Omental fat pad (tissue), 4 donors: Measurements from ENCODE around the gene PKNOX2. TPM values are rescaled to one million over a fixed set of nuclear protein-coding genes. Genes with fewer than 3 reads are reported as not detected.

Experiments used
- ATAC-seq: fragments of 150-250 bp; one replicate; pipeline ENCODE4 v1.9.1; 2016; ENCODE audit warnings: mild to moderate bottlenecking, moderate library complexity; ENCODE audit not compliant: low FRiP score
- DNase-seq: peaks from one replicate; pipeline ENCODE4 v3.0.0-alpha.2; 2019; ENCODE audit warnings: low spot score
- total RNA-seq, 4 donors: library from RNA; depleted of rRNA; stranded (reverse); fragments of >200 nt; gene quantifications; one replicate each; pipeline ENCODE4 v1.1.0, GENCODE V29; 2016
- TF ChIP-seq, protein P1 (sequence below), 3 donors: fragments of 450-650 bp; IDR thresholded peaks; one replicate each; pipeline ENCODE4 v1.5.1; 2016 to 2017; ENCODE audit warnings: antibody characterized with exemption in 3 of 3, mild to moderate bottlenecking in 3 of 3, moderate library complexity in 2 of 3

The PKNOX2 gene
- total RNA-seq, 4 donors from 2014 or later: 0.19 to 2.7 (median 0.82) TPM

DNA sequence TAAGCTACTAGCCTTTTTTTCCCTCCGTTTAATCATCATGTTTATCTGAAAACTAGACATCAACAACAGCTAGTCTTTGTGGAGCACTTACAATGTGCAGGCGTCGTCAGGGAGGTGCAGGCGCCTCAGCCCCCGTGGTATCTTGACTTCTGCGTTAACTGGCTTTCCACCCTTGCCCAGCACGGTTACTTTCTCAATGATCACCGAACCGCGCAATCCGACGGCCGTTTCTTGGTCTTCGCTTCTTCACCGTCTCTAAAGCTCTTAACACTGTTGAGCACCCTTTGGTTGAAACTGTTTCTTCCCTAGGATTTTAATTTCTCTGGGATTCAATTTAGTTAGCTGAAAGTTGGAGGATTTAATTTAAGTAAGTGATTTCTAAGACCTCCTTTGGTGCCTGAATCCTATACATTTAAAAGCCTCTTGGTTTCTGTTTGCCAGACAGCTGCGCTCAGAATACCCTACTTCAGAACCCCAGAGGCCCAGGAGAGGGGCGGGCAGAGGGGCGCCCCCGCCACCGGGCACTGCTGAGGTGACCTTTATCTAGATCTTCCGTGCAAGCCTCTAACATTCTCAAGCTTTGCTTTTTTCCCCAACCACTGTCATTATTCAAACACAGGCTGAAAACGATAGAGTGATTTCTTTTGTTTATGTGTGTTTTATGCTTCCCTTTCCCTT, 35.1 kb upstream of the PKNOX2 start:
- TF ChIP-seq, protein P1, sequence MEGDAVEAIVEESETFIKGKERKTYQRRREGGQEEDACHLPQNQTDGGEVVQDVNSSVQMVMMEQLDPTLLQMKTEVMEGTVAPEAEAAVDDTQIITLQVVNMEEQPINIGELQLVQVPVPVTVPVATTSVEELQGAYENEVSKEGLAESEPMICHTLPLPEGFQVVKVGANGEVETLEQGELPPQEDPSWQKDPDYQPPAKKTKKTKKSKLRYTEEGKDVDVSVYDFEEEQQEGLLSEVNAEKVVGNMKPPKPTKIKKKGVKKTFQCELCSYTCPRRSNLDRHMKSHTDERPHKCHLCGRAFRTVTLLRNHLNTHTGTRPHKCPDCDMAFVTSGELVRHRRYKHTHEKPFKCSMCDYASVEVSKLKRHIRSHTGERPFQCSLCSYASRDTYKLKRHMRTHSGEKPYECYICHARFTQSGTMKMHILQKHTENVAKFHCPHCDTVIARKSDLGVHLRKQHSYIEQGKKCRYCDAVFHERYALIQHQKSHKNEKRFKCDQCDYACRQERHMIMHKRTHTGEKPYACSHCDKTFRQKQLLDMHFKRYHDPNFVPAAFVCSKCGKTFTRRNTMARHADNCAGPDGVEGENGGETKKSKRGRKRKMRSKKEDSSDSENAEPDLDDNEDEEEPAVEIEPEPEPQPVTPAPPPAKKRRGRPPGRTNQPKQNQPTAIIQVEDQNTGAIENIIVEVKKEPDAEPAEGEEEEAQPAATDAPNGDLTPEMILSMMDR (IDR thresholded peaks at IDR 0.05): no peak
- ATAC-seq (no peak), DNase-seq (no peak)

DNA sequence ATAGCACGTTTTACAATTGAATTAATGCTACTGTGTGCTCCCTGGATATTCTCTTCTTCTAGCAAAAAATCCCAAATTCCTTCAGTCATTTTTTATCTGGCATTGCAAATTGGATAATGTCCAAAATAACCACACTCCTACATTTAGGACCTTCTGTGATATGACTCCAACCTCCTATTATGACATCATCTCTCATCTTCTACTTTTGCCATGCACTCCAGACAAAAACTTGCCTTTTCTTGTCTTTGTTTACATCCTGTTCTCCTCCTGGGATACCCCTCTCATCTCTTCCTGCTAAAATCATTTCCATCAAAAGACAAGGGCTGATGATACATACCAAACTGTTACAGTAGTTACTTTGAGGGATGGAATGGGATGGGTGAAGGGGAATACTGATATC, 32.5 kb upstream of the PKNOX2 start:
- no peak for ATAC-seq
- DNase-seq: no peak
- TF ChIP-seq, protein P1 (IDR thresholded peaks at IDR 0.05): no peak

DNA sequence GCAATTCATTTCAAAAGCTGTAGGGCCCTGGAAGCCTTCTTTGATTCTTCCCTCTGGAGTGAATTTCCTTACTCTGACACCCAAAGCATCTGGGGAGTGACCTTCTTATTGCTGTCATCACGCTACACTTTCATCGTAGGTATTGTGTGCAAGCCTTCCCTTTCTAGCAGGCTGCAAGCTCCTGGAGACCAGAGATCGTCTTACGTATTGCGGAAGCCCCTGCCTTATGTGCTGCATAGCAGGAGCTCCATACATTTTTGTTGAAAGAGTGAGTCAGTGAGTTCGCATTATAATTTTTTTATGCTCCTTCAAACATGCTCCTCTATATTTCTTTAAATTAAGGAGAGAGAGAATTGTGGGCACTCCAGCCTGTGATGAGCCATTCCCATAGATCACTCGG, 32.0 kb upstream of the PKNOX2 start:
- ATAC-seq (no peak), DNase-seq (no peak)
- TF ChIP-seq, protein P1 (IDR thresholded peaks at IDR 0.05): no peak

DNA sequence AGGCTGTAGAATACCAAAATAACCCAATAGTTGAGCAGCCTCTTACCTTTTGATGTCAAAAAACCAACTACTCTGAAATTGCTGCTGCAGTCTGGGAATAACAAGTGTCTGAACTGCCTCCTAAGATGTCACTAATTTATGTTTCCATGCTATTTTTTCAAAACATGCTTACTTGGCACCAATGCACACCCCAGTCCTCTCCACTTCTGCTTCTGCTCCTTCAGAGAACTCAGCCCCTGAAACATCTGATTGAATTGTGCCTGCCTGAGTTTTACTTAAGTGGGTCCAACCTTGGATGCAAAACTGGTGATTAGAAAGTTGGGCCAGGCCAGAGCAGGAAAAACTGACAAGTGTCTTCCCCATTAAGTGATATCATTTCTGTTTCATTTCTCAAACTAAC, 28.6 kb upstream of the PKNOX2 start:
- no peak for DNase-seq
- no peak for ATAC-seq
- TF ChIP-seq, protein P1 (IDR thresholded peaks at IDR 0.05): no peak

DNA sequence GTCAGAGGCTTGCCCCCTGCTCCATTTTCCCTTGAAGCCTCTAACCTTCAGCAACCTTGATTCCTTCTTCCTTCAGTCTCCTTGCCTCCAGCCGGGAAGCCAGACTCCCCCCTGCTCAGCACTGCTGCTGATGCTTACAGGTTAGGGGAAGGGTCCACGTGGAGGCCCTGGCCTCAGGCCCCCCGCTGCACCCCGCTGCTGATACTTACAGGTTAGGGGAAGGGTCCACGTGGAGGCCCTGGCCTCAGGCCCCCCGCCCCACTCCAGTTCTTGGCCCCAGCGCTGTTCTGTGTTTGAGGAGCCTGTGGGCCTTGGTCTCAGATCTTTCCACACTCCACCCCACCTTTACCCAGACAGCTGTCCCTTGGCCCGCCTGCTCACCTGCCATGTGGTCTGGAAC, 25.6 kb upstream of the PKNOX2 start:
- DNase-seq: no peak
- TF ChIP-seq, protein P1 (IDR thresholded peaks at IDR 0.05): no peak
- no peak for ATAC-seq

DNA sequence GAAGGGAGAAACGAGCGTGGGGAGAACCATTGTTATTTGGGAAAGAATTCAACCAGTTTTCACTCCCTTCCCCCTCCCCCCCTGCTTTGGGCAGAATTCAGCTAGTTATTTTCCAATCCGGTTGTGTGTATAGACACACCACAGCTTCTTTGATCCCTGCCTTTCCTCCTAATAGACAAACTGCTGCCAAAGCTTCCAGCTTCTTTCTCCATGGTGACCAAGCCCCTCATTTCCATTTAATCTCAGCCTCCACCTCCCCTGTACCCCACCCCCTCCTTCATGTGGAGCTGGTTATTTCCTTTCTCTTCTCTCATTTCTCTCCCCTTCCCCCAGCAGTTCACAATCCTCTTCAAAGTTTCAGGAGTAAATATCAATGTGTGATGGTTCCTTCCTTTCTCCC, 24.8 kb upstream of the PKNOX2 start:
- TF ChIP-seq, protein P1 (IDR thresholded peaks at IDR 0.05): no peak

DNA sequence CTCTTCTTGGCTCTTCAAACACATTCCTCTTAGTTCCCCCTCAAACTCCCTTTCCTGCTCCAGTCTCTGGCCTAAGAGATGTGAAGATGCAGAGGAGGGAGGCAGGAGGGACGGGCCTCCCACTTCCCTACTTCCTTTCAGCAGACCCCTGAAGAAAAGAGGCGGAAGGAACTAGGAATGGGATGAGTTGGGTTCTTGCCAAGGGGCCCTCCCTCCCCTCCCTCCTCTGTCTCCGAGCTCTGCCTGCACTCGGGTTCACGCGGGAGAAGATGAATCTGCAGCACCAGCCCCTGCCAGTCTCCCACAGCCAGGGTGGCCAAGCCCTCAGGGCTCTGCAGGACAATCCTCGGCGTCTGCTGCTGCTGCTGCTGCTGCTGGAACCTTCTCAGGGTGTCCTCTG, 24.3 kb upstream of the PKNOX2 start:
- ATAC-seq (no peak), DNase-seq (no peak)
- TF ChIP-seq, protein P1 (IDR thresholded peaks at IDR 0.05): no peak

More for the DNA sequence above, 24.8 kb upstream of the PKNOX2 start:
- no peak for DNase-seq
- no peak for ATAC-seq
